A673 (cell line): ENCODE results near the gene TBXAS1. TPM values are rescaled to one million over a fixed set of nuclear protein-coding genes. Genes with fewer than 3 reads are reported as not detected.

Experiments
- BruUV-seq: library from RNA; stranded (reverse); fragments of 400-500 nt; replicated peaks from 2 replicates; lab custom pipeline; 2021; lab: Mats Ljungman, UMichigan
- CTCF ChIA-PET: fragments of 300-600 bp; sonication (Branson Sonifier 250); formaldehyde crosslinking; loops from one replicate; lab custom pipeline; 2022; ENCODE audit warnings: antibody characterized with exemption; lab: Charles Lee
- POLR2A ChIA-PET: fragments of 300-600 bp; sonication (Branson Sonifier 250); formaldehyde crosslinking; loops from one replicate; lab custom pipeline; 2022; ENCODE audit warnings: antibody characterized with exemption; ENCODE audit not compliant: low non-redundant PET; lab: Charles Lee
- DNase-seq: peaks from one replicate; pipeline ENCODE4 v3.0.0-alpha.2; 2015; ENCODE audit warnings: low spot score
- H3K27ac ChIP-seq: fragments of 200-600 bp; sonication (generic); 2 replicates; pipeline ENCODE4 v1.5.1; 2016; ENCODE audit warnings: mixed run types, low read depth, mild to moderate bottlenecking, mixed read lengths, antibody characterized with exemption, low read length; ENCODE audit not compliant: poor library complexity, severe bottlenecking
- H3K27me3 ChIP-seq: fragments of 200-600 bp; sonication (generic); replicated peaks from 2 replicates; pipeline ENCODE4 v1.6.1; 2017; ENCODE audit warnings: mixed run types, low read depth, mild to moderate bottlenecking, mixed read lengths, antibody characterized with exemption, low read length; ENCODE audit not compliant: insufficient read depth, poor library complexity
- H3K36me3 ChIP-seq: fragments of 200-600 bp; sonication (generic); 2 replicates; pipeline ENCODE4 v1.6.1; 2016; ENCODE audit warnings: mixed run types, mild to moderate bottlenecking, mixed read lengths, antibody characterized with exemption, low read length; ENCODE audit not compliant: insufficient read depth, poor library complexity, severe bottlenecking
- H3K4me1 ChIP-seq: fragments of 200-600 bp; sonication (generic); 2 replicates; pipeline ENCODE4 v1.6.1; 2017; ENCODE audit warnings: mixed run types, mild to moderate bottlenecking, mixed read lengths, antibody characterized with exemption, low read length; ENCODE audit not compliant: insufficient read depth, poor library complexity, severe bottlenecking
- H3K4me3 ChIP-seq: fragments of 200-600 bp; sonication (generic); 2 replicates; pipeline ENCODE4 v1.5.1; 2016; ENCODE audit warnings: low read depth, mixed run types, mild to moderate bottlenecking, mixed read lengths, low read length; ENCODE audit not compliant: poor library complexity, severe bottlenecking
- H3K9me3 ChIP-seq: fragments of 200-600 bp; sonication (generic); 2 replicates; pipeline ENCODE4 v1.6.1; 2016; ENCODE audit warnings: mixed run types, low read depth, mild to moderate bottlenecking, mixed read lengths, antibody characterized with exemption, low read length; ENCODE audit not compliant: poor library complexity, severe bottlenecking
- EZH2 ChIP-seq: fragments of 200-600 bp; sonication (generic); IDR thresholded peaks from 2 replicates; pipeline ENCODE4 v1.6.1; 2017; ENCODE audit warnings: borderline replicate concordance, low read depth, mild to moderate bottlenecking, mixed read lengths, antibody characterized with exemption, low read length; ENCODE audit not compliant: poor library complexity, severe bottlenecking
- intact Hi-C: fragments of 100-400 bp; cut with micrococcal nuclease; formaldehyde crosslinking; loops from one replicate; pipeline ENCODE4 v1.10.0; 2022; ENCODE audit not compliant: unreplicated experiment
- total RNA-seq: library from RNA; stranded (reverse); gene quantifications from 2 replicates; pipeline ENCODE4 v1.2.3, GENCODE V29; 2021
- TF ChIP-seq, protein P1 (sequence below): fragments of 300-800, 200-600 bp; sonication (generic); conservative IDR thresholded peaks from 2 replicates; pipeline ENCODE4 v1.5.1; 2017; ENCODE audit warnings: low read depth, mild to moderate bottlenecking, antibody characterized with exemption, low read length, moderate library complexity, mixed read lengths

Gene TBXAS1
- total RNA-seq, 1 experiment from 2014 or later: 2.5 TPM

DNA sequence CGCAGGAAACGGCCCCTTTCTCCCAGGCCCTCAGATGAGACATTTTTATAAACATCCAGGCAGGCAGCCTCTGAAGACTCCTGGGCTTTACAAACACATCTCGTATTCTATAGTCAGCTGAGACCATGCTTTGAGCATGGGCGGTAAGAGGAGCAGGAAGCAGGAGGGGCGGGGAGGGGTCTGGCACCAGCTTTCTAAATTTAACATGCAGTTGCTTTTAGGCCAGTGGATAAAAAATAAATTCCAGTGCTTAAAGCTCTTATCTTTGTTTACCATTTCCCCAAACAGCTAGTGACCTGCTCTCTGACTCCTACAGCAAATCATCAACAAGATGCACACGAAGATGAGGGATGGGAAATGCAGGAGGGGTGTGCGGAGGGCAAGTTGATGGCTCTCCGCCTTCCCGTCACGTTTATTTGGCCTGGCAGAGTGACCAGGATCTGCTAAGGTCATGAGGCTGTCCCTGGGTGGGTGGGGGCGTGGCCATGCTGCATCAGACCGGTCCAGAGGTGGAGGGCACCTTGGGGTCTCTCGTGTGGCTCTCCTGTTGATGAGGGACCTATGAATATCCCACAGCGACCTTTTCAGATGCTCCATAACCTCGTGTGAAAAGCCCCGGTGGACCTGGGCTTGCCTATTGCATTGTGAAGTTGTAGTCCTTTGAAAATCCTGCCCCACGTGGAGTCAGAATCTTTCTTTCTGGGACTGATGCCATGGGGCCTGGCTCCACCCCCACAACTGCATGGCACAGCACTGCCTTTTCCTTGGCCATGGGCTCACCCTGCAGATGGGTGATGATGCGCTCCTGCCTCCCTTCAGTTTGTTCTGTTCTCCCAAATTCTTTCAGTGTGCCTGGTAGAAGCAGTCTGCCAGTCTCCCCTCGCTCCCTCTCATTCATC, 166.2 kb downstream of the TBXAS1 start:
- TF ChIP-seq EZH2: no peak
- TF ChIP-seq, protein P1, sequence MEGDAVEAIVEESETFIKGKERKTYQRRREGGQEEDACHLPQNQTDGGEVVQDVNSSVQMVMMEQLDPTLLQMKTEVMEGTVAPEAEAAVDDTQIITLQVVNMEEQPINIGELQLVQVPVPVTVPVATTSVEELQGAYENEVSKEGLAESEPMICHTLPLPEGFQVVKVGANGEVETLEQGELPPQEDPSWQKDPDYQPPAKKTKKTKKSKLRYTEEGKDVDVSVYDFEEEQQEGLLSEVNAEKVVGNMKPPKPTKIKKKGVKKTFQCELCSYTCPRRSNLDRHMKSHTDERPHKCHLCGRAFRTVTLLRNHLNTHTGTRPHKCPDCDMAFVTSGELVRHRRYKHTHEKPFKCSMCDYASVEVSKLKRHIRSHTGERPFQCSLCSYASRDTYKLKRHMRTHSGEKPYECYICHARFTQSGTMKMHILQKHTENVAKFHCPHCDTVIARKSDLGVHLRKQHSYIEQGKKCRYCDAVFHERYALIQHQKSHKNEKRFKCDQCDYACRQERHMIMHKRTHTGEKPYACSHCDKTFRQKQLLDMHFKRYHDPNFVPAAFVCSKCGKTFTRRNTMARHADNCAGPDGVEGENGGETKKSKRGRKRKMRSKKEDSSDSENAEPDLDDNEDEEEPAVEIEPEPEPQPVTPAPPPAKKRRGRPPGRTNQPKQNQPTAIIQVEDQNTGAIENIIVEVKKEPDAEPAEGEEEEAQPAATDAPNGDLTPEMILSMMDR: no peak
- Histone ChIP-seq H3K4me3 (no peak overlapping the region), H3K27ac (no peak overlapping the region), H3K27me3 (no peaks in the 10 kb centered on the region), H3K36me3 (no peaks in the 10 kb centered on the region), H3K4me1 (no peaks in the 10 kb centered on the region), H3K9me3 (no peaks in the 10 kb centered on the region)
- DNase-seq: no peak
- BruUV-seq: no TSS peak
- intact Hi-C loops: no loop called here
- ChIA-PET POLR2A (no interaction called here), CTCF (no interaction called here)

DNA sequence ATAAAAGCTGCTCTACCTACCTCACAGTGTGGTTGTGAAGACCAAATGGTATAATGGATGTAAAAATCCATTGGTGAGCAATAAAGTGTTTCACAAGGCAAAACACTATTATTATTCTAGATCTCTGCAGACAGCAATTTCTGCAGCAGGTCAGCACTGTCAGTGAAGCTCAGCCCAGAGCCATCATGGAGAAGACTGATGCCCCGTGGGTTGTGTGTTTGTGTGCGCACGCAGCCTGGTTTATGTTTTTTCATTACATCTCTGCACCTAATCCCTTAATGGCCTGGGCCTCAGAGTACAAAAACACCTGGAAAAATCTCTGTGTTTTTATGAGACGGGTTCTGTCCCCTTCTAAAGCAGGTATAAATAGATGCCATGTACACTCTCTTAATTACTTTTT, 169.5 kb downstream of the TBXAS1 start:
- POLR2A ChIA-PET: no interaction called here
- intact Hi-C loops: no loop called here
- TF ChIP-seq EZH2: no peak
- TF ChIP-seq, protein P1: no peak

GRCh38 chr7:139999516-139999915, 170.5 kb downstream of the TBXAS1 start:
- no TSS peak for BruUV-seq
- Histone ChIP-seq H3K9me3 (no peaks in the 10 kb centered on the region), H3K27me3 (no peaks in the 10 kb centered on the region), H3K36me3 (no peaks in the 10 kb centered on the region), H3K4me3 (no peak overlapping the region), H3K4me1 (no peaks in the 10 kb centered on the region), H3K27ac (no peak overlapping the region)
- TF ChIP-seq, protein P1: no peak
- TF ChIP-seq EZH2: no peak
- intact Hi-C loops: no loop called here
- CTCF ChIA-PET: no interaction called here
- DNase-seq: no peak
- POLR2A ChIA-PET: no interaction called here

More for the DNA sequence above, 169.5 kb downstream of the TBXAS1 start:
- H3K4me3 ChIP-seq: no peak overlapping the region
- CTCF ChIA-PET: interaction anchor here (0.5 to 0.6 kb wide), 2 partner anchors 397 to 653 kb away, joined by 4 read pairs; no protein-coding TSS in a partner anchor
- no peak overlapping the region for H3K27ac ChIP-seq
- no peaks in the 10 kb centered on the region for H3K4me1 ChIP-seq
- no peaks in the 10 kb centered on the region for H3K36me3 ChIP-seq
- DNase-seq: no peak
- H3K9me3 ChIP-seq: no peaks in the 10 kb centered on the region
- no peaks in the 10 kb centered on the region for H3K27me3 ChIP-seq
- no TSS peak for BruUV-seq
